ENCODE data around the gene MTARC2. TPM values are rescaled to one million over a fixed set of nuclear protein-coding genes. Genes with fewer than 3 reads are reported as not detected.

MTARC2 gene
- total and polyA plus RNA-seq, 2 of the 13 experiments (the other 11 are each of a cell fraction or from before 2014, with no cell fraction given), result 8.5 to 10.1 TPM

GRCh38 chr1:220754918-220755295 lies 6.8 kb downstream of the MTARC2 start (continued):
- TF ChIP-seq, protein P1, sequence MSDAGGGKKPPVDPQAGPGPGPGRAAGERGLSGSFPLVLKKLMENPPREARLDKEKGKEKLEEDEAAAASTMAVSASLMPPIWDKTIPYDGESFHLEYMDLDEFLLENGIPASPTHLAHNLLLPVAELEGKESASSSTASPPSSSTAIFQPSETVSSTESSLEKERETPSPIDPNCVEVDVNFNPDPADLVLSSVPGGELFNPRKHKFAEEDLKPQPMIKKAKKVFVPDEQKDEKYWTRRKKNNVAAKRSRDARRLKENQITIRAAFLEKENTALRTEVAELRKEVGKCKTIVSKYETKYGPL (CRISPR knock-in tag; IDR thresholded peaks at IDR 0.05), result no peak
- TF ChIP-seq SP5 (CRISPR knock-in tag; IDR thresholded peaks at IDR 0.05; ENCODE audit: borderline replicate concordance, low read depth) (no peak), ZSCAN22 (CRISPR knock-in tag; IDR thresholded peaks at IDR 0.05) (no peak), IRF1 (CRISPR knock-in tag; IDR thresholded peaks at IDR 0.05; ENCODE audit: low read depth) (no peak), IRF2 (CRISPR knock-in tag; IDR thresholded peaks at IDR 0.05) (no peak), TBX2 (CRISPR knock-in tag; IDR thresholded peaks at IDR 0.05; ENCODE audit: borderline replicate concordance) (no peak), HMG20B (CRISPR knock-in tag; conservative IDR thresholded peaks at IDR 0.05) (no peak), ZBTB7A (CRISPR knock-in tag; IDR thresholded peaks at IDR 0.05) (no peak)
- TF ChIP-seq, protein P2, sequence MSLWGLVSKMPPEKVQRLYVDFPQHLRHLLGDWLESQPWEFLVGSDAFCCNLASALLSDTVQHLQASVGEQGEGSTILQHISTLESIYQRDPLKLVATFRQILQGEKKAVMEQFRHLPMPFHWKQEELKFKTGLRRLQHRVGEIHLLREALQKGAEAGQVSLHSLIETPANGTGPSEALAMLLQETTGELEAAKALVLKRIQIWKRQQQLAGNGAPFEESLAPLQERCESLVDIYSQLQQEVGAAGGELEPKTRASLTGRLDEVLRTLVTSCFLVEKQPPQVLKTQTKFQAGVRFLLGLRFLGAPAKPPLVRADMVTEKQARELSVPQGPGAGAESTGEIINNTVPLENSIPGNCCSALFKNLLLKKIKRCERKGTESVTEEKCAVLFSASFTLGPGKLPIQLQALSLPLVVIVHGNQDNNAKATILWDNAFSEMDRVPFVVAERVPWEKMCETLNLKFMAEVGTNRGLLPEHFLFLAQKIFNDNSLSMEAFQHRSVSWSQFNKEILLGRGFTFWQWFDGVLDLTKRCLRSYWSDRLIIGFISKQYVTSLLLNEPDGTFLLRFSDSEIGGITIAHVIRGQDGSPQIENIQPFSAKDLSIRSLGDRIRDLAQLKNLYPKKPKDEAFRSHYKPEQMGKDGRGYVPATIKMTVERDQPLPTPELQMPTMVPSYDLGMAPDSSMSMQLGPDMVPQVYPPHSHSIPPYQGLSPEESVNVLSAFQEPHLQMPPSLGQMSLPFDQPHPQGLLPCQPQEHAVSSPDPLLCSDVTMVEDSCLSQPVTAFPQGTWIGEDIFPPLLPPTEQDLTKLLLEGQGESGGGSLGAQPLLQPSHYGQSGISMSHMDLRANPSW (CRISPR knock-in tag; IDR thresholded peaks at IDR 0.05; ENCODE audit: borderline replicate concordance), result no peak
- TF ChIP-seq, protein P3, sequence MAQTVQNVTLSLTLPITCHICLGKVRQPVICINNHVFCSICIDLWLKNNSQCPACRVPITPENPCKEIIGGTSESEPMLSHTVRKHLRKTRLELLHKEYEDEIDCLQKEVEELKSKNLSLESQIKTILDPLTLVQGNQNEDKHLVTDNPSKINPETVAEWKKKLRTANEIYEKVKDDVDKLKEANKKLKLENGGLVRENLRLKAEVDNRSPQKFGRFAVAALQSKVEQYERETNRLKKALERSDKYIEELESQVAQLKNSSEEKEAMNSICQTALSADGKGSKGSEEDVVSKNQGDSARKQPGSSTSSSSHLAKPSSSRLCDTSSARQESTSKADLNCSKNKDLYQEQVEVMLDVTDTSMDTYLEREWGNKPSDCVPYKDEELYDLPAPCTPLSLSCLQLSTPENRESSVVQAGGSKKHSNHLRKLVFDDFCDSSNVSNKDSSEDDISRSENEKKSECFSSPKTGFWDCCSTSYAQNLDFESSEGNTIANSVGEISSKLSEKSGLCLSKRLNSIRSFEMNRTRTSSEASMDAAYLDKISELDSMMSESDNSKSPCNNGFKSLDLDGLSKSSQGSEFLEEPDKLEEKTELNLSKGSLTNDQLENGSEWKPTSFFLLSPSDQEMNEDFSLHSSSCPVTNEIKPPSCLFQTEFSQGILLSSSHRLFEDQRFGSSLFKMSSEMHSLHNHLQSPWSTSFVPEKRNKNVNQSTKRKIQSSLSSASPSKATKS (CRISPR knock-in tag; IDR thresholded peaks at IDR 0.05), result no peak
- TF ChIP-seq, protein P4, sequence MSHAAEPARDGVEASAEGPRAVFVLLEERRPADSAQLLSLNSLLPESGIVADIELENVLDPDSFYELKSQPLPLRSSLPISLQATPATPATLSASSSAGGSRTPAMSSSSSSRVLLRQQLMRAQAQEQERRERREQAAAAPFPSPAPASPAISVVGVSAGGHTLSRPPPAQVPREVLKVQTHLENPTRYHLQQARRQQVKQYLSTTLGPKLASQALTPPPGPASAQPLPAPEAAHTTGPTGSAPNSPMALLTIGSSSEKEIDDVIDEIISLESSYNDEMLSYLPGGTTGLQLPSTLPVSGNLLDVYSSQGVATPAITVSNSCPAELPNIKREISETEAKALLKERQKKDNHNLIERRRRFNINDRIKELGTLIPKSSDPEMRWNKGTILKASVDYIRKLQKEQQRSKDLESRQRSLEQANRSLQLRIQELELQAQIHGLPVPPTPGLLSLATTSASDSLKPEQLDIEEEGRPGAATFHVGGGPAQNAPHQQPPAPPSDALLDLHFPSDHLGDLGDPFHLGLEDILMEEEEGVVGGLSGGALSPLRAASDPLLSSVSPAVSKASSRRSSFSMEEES (CRISPR knock-in tag; IDR thresholded peaks at IDR 0.05), result no peak

Data from HepG2 (cell line).